ENCODE measurements around the gene LPP. TPM values are rescaled to one million over a fixed set of nuclear protein-coding genes. Genes with fewer than 3 reads are reported as not detected.

Gene LPP
- total RNA-seq, 4 donors from 2014 or later = 183 to 293 (median 242) TPM

DNA sequence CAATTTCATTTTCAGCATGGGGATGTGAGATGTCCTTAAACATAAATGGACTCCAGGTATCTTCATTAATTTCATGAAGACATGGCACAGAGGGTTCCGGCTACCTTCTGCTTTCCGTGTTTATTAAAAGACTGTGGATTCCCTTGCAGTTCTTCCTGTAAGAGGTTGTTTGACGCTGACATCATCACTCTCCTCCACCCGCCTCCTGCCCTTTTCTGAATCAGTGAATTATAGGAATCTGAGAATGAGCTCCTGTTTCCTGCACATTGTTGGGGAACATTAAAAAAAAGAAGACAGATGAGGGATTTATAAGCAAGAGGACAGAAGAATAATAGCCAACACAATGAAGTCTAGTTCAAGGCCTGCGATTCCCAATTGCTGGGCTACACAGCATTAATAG lies 191.3 kb downstream of the LPP start:
- Histone ChIP-seq H3K4me1 (peaks cover 0 to 83% (median 41%) of the 10 kb centered on the region in 4 donors), H3K27me3 (no peaks in the 10 kb centered on the region), H3K36me3 (no peaks in the 10 kb centered on the region), H3K9me3 (no peaks in the 10 kb centered on the region), H3K27ac (peak overlapping the region in 2 of 4 donors; percentile 71 to 74), H3K4me3 (no peak overlapping the region)
- no peak for DNase-seq (ENCODE audit: low spot score in 2 of 2)
- TF ChIP-seq POLR2A (IDR thresholded peaks at IDR 0.05) (no peak), EP300 (IDR thresholded peaks at IDR 0.05) (no peak)
- TF ChIP-seq, protein P1, sequence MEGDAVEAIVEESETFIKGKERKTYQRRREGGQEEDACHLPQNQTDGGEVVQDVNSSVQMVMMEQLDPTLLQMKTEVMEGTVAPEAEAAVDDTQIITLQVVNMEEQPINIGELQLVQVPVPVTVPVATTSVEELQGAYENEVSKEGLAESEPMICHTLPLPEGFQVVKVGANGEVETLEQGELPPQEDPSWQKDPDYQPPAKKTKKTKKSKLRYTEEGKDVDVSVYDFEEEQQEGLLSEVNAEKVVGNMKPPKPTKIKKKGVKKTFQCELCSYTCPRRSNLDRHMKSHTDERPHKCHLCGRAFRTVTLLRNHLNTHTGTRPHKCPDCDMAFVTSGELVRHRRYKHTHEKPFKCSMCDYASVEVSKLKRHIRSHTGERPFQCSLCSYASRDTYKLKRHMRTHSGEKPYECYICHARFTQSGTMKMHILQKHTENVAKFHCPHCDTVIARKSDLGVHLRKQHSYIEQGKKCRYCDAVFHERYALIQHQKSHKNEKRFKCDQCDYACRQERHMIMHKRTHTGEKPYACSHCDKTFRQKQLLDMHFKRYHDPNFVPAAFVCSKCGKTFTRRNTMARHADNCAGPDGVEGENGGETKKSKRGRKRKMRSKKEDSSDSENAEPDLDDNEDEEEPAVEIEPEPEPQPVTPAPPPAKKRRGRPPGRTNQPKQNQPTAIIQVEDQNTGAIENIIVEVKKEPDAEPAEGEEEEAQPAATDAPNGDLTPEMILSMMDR (IDR thresholded peaks at IDR 0.05) = no peak
- 32 to 45% methylated on average over 5 of the region's 5 CpGs for WGBS, 2 donors

DNA sequence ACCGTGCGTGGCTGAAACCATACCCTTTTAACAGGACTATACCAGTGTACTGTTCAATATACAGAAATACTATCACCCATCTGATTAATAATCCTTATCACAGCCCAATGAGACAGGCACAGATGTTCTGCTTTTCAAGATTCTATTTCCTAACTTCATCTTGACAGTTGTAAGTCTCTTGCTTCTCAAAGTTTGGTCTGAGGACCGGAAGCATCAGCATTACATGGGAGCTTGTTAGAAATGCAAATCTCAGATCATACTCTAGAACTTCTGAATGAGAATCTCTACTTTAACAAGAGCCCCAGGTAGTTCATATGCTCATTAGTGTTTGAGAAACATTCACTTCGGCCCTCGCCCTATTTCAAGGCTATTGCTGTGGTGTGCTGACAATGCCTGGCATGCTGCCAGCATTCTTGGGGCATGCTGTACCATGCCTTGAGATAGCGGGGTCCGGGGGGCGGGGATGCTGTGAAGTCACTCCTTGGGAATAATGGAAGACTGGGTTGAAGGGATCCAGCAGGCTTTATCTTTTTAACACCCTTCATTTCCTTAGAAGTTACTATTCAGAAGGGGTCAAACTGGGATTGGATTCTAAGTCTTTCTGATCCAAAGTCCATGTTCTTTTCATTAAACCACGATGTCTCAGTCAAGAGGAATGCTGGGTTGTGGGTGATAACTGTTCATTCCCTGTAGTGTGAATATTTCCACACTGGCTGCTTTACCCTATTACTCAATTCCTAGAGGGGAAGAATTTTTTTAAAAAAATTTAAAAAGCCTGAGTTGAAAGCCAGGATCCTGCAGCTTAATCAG lies 194.7 kb downstream of the LPP start:
- Histone ChIP-seq H3K27ac (peak overlapping the region in 3 of 4 donors; percentile 70 to 82 (median 81)), H3K36me3 (no peaks in the 10 kb centered on the region), H3K4me3 (no peak overlapping the region), H3K27me3 (no peaks in the 10 kb centered on the region), H3K4me1 (peaks cover 0 to 69% (median 34%) of the 10 kb centered on the region in 4 donors), H3K9me3 (no peaks in the 10 kb centered on the region)
- peak; percentile 59 to 73 for DNase-seq (ENCODE audit: low spot score in 2 of 2)
- TF ChIP-seq EP300 (IDR thresholded peaks at IDR 0.05) = peak; percentile 44 to 91
- no peak for TF ChIP-seq POLR2A (IDR thresholded peaks at IDR 0.05)
- TF ChIP-seq, protein P1 (IDR thresholded peaks at IDR 0.05) = no peak
- WGBS, 2 donors = 48 to 52% methylated on average over 9 of the region's 9 CpGs

DNA sequence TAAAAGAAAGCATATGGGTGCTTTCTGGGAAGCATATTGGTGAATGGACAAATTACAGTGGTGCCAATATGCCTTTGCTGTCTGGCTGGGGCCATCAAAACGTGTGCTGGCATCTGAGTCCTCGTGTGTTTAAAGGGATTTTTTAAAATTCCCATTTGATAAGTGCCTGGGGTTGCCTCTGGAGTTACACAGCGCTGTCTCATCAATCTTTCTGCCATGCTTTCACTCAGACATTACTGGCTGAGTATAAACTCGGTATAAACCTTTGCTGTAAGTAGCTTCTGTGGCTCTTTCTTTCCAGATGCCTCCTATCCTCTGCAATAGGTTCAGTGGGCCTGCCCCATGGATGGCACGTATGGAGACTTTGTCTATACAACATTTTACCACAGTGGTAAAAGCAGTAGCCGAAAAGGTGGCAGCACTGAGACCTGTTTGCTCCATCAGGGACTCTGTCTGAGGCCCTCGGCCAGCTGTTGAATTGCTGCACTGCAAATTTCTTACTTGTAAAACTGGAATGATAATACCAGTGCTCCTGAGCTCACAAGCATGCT lies 195.5 kb downstream of the LPP start:
- Histone ChIP-seq H3K4me1 (peaks cover 0 to 61% (median 34%) of the 10 kb centered on the region in 4 donors), H3K36me3 (no peaks in the 10 kb centered on the region), H3K27ac (peak overlapping the region in 3 of 4 donors; percentile 70 to 82 (median 81)), H3K4me3 (no peak overlapping the region), H3K27me3 (no peaks in the 10 kb centered on the region), H3K9me3 (no peaks in the 10 kb centered on the region)
- 53 to 60% methylated on average over 7 of the region's 7 CpGs for WGBS, 2 donors
- no peak for DNase-seq (ENCODE audit: low spot score in 2 of 2)
- no peak for TF ChIP-seq POLR2A (IDR thresholded peaks at IDR 0.05)
- TF ChIP-seq, protein P1 (IDR thresholded peaks at IDR 0.05) = no peak
- peak in 1 of 2 donors; percentile 4 for TF ChIP-seq EP300 (IDR thresholded peaks at IDR 0.05)

DNA sequence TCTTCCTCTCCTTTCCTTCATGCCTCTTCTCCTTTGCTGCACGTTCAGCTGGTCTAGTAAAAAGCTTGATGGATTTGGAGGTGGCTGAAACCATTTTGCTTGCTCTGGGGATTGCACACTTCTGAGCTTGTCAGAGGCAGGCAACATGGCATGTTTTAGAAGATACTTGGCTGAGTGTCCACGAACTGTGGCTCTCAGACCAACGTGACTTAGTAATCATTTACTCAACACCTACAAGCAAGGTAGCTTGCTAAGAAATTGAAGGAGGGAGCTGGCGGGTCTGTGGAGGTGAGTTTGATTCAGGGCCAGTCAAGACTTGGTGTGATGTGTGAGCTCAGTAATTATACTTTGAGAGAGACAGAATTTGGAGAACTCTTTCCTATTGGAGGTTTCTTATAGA lies 196.0 kb downstream of the LPP start:
- no peaks in the 10 kb centered on the region for H3K27me3 ChIP-seq
- H3K9me3 ChIP-seq = no peaks in the 10 kb centered on the region
- TF ChIP-seq EP300 (IDR thresholded peaks at IDR 0.05) (no peak), POLR2A (IDR thresholded peaks at IDR 0.05) (no peak)
- TF ChIP-seq, protein P1 (IDR thresholded peaks at IDR 0.05) = no peak
- no peak overlapping the region for H3K4me3 ChIP-seq
- H3K27ac ChIP-seq = peak overlapping the region in 3 of 4 donors; percentile 70 to 82 (median 81)
- 58 to 67% methylated on average over 4 of the region's 4 CpGs for WGBS, 2 donors
- peaks cover 0 to 56% (median 32%) of the 10 kb centered on the region in 4 donors for H3K4me1 ChIP-seq
- no peak for DNase-seq (ENCODE audit: low spot score in 2 of 2)
- H3K36me3 ChIP-seq = no peaks in the 10 kb centered on the region

DNA sequence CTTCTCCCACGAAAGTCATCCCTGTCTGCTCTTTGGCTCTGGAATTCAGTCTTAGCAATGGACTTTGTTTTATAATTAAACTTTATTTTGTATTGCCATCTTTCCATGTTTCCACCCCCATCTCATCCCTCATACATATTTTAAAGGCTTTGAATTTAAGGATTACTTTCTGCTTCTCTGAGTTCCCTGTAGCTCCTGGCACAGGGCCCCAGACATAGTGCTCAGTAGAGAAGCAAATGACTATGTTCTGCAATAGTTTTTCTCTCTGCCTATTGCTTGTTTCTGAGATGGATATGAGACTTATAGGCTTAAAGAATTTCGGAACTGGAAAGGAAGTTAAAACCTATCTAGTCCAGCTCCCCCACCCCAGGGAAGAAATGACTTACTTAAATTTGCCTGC lies 197.0 kb downstream of the LPP start:
- H3K36me3 ChIP-seq = no peaks in the 10 kb centered on the region
- DNase-seq (ENCODE audit: low spot score in 2 of 2) = no peak
- H3K9me3 ChIP-seq = no peaks in the 10 kb centered on the region
- no peak overlapping the region for H3K4me3 ChIP-seq
- peaks cover 0 to 46% (median 27%) of the 10 kb centered on the region in 4 donors for H3K4me1 ChIP-seq
- WGBS, 2 donors = 95 to 97% methylated on average over 2 of the region's 2 CpGs
- no peaks in the 10 kb centered on the region for H3K27me3 ChIP-seq
- TF ChIP-seq EP300 (IDR thresholded peaks at IDR 0.05) = no peak
- no peak for TF ChIP-seq POLR2A (IDR thresholded peaks at IDR 0.05)
- H3K27ac ChIP-seq = peak overlapping the region in 2 of 4 donors; percentile 17 to 82

All from tibial nerve (tissue), 4 donors.